ENCODE data around the gene GUK1. TPM values are rescaled to one million over a fixed set of nuclear protein-coding genes. Genes with fewer than 3 reads are reported as not detected.
A peak's percentile ranks its signal among the peaks of the same experiment; 100 is the strongest.

GUK1 gene
- total RNA-seq, 4 donors from 2014 or later = 206 to 232 (median 224) TPM

DNA sequence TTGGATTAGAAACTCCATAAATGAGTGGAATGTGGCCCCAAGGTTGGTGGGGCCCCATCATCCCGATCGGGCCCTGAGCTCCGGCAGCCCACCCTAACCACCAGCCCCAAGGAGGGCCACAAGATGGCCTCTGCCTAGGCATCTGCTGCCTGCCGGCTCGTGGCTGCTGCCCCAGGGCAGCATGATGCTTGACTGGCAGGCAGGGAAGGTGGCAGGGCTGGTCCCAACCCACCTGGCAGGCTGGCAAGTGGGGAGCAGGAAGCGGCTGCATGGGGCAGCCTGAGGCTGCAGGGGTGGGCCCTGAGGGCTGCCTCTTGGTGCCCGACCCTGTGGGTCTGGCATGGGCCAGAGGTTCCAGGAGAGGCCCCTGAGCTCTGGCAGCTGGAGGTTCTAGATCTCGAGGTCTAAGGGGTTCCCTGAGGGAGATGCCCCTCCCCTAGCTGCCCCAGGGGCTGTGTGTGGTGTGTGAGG is 8.9 kb downstream of the GUK1 start:
- Histone ChIP-seq H3K4me1 (peaks cover 0 to 38% (median 0%) of the 10 kb centered on the region in 4 donors), H3K36me3 (peaks cover 0 to 40% (median 0%) of the 10 kb centered on the region in 3 donors), H3K9me3 (no peaks in the 10 kb centered on the region), H3K27me3 (no peaks in the 10 kb centered on the region), H3K27ac (peak overlapping the region; percentile 47 to 83 (median 76)), H3K4me3 (no peak overlapping the region)
- DNase-seq = peak in 1 of 3 donors; percentile 31
- TF ChIP-seq, protein P1, sequence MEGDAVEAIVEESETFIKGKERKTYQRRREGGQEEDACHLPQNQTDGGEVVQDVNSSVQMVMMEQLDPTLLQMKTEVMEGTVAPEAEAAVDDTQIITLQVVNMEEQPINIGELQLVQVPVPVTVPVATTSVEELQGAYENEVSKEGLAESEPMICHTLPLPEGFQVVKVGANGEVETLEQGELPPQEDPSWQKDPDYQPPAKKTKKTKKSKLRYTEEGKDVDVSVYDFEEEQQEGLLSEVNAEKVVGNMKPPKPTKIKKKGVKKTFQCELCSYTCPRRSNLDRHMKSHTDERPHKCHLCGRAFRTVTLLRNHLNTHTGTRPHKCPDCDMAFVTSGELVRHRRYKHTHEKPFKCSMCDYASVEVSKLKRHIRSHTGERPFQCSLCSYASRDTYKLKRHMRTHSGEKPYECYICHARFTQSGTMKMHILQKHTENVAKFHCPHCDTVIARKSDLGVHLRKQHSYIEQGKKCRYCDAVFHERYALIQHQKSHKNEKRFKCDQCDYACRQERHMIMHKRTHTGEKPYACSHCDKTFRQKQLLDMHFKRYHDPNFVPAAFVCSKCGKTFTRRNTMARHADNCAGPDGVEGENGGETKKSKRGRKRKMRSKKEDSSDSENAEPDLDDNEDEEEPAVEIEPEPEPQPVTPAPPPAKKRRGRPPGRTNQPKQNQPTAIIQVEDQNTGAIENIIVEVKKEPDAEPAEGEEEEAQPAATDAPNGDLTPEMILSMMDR (IDR thresholded peaks at IDR 0.05) = no peak
- TF ChIP-seq POLR2A (IDR thresholded peaks at IDR 0.05) = no peak

DNA sequence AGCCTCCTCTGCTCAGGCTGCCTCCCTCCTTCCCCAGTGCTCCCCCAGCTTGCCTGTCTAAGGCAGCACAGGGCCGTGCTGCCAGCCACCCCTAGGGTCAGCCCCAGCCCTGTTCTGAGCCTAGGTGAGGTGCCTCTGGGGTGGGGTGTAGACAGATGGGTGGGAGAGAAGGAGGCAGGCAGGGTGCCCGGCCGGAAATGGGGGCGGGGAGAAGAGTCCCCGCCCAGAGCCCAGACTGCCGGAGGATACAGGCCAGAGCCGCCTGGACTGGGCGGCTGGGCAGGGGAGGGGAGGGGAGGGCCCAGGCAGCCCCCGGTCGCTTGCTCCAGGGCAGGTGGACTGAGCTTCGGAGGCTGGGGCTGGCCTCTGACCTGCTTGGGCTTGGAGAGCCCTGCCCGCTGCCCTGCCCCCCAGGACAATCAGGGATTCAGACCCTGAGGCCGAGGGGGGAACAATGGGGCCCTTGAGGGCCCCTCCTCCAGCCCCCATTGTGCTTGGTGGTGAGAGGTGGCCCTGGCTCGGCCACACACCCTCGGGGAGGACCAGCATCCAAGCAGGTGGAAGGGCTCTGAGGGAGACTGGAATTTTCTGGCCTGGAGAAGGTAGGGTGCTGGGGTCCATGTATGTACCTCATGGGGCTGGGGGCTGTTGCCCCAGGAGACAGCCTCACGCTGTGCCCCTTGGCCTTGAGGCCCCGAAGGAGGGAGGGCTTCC is 9.5 kb downstream of the GUK1 start, which contains the start of gene GJC2:
Gene GJC2 (plus strand): TSS at position 525 of the 714 bp plus-strand sequence. CDS start 7,829 bp downstream, outside the sequence.
- Histone ChIP-seq H3K27ac (peak within 1 kb of the TSS; percentile 47 to 83 (median 76)), H3K4me3 (peak within 1 kb of the TSS in 1 of 4 donors; percentile 35), H3K9me3 (no peaks in the 10 kb centered on the region), H3K27me3 (no peaks in the 10 kb centered on the region), H3K36me3 (peaks cover 0 to 40% (median 0%) of the 10 kb centered on the region in 3 donors), H3K4me1 (peaks cover 0 to 32% (median 0%) of the 10 kb centered on the region in 4 donors)
- DNase-seq = peak in 1 of 3 donors; percentile 46
- TF ChIP-seq, protein P1 (IDR thresholded peaks at IDR 0.05) = no peak
- no peak for TF ChIP-seq POLR2A (IDR thresholded peaks at IDR 0.05)

DNA sequence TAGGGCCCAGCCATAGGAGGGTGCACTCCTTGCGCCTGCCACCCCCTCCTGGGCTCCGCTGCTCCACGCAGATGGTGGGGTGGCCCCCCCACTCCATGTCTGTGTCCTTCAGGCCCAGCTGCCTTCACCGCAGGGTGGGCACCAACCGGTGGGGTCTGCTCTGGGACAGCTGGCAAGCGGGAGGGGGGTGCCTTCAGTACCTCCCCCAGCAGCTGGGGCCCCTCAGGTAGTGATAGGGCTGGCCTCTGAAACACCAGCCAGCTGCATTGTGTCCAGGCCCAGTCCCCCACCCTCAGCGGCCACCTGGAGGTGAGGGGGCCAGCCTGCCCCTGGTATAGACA is 10.0 kb downstream of the GUK1 start:
- Histone ChIP-seq H3K9me3 (no peaks in the 10 kb centered on the region), H3K27ac (peak overlapping the region; percentile 47 to 83 (median 76)), H3K4me1 (peaks cover 0 to 32% (median 0%) of the 10 kb centered on the region in 4 donors), H3K36me3 (peaks cover 0 to 39% (median 0%) of the 10 kb centered on the region in 3 donors), H3K27me3 (no peaks in the 10 kb centered on the region), H3K4me3 (peak overlapping the region in 1 of 4 donors; percentile 35)
- no peak for TF ChIP-seq POLR2A (IDR thresholded peaks at IDR 0.05)
- TF ChIP-seq, protein P1 (IDR thresholded peaks at IDR 0.05) = no peak
- DNase-seq = peak in 1 of 3 donors; percentile 42

DNA sequence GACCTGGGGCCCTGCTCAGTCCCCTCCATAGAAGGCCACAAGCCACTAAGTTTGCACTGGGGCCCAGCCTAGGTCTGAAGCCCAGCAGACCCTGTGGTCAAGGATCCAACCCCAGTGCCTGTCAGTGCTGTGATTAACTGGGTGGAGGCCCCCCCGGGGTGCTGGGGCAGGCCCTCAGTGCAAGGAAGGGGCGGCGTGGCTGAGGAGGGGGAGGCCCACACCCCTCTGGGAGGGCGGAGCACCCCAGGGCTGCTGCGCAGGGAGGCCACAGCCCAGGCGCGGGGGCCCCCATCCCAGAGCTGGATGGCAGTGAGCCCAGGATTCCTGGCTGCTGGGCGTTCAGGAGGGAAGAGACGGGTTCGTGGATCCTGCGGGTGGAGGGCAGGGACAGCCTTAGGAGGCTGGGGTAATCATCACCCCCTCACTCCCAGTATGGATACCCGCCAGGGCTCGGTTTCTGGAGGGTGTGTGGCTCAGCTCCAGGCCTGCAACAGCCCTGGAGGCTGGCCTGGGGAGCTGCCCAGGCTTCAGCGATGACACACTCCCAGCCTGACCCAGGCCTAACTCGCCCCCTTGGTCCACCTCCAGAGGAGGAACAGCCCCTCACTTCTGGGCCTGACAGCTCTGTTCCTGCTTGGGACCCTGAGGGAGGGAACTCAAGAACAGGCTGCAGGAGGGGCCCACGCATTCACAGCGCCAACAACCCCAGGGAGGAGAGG is 10.5 kb downstream of the GUK1 start:
- no peaks in the 10 kb centered on the region for H3K27me3 ChIP-seq
- H3K36me3 ChIP-seq = peaks cover 0 to 34% (median 0%) of the 10 kb centered on the region in 3 donors
- peaks cover 0 to 32% (median 0%) of the 10 kb centered on the region in 4 donors for H3K4me1 ChIP-seq
- H3K9me3 ChIP-seq = no peaks in the 10 kb centered on the region
- TF ChIP-seq POLR2A (IDR thresholded peaks at IDR 0.05) = no peak
- TF ChIP-seq, protein P1 (IDR thresholded peaks at IDR 0.05) = no peak
- H3K27ac ChIP-seq = peak overlapping the region; percentile 47 to 83 (median 76)
- peak in 1 of 3 donors; percentile 53 for DNase-seq
- H3K4me3 ChIP-seq = peak overlapping the region in 1 of 4 donors; percentile 35

DNA sequence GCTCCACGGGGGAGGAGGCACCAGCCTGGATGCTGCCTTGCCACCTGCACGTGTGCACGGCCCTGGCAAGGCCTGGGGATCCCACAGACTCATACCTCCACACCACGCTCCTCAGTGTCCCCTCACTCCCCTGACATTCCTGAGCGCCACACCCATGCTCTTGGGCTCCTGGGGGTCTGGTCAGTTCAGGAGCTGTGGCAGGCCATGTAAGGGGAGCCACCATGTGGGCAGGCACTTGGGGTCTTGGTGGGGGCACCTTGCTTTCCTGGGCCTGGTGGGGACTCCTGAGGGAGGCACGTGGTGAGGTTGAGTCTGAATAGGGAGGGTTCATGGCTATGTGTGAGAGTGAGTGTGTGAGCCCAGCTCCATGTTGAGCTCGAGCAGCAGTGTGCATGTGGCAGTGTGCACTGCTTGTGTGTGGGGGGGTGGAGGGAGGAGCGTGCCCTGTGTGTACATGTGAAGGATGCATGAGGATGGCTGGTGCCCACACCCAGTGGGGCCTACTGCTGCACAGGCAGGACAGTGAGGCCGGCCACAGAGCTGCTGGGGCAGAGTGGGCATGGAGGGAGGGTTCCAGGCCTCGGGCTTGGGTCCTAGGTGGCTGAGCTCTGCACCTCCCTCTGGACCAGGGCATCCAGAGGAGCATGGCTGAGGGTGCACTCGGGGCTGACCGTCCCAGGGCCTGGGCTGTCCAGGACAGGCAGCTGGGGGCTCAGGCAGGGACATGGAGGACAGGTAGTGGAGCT is 11.3 kb downstream of the GUK1 start:
- Histone ChIP-seq H3K4me1 (peaks cover 0 to 32% (median 0%) of the 10 kb centered on the region in 4 donors), H3K27me3 (no peaks in the 10 kb centered on the region), H3K4me3 (peak overlapping the region in 1 of 4 donors; percentile 35), H3K9me3 (no peaks in the 10 kb centered on the region), H3K36me3 (peaks cover 0 to 28% (median 0%) of the 10 kb centered on the region in 3 donors), H3K27ac (peak overlapping the region; percentile 47 to 83 (median 76))
- TF ChIP-seq, protein P1 (IDR thresholded peaks at IDR 0.05) = no peak
- TF ChIP-seq POLR2A (IDR thresholded peaks at IDR 0.05) = no peak
- peak in 1 of 3 donors; percentile 46 for DNase-seq

Data from Peyer's patch (tissue), 4 donors.